ENCODE measurements around the gene FREM1. TPM values are rescaled to one million over a fixed set of nuclear protein-coding genes. Genes with fewer than 3 reads are reported as not detected.
A peak's percentile ranks its signal among the peaks of the same experiment; 100 is the strongest.

Gene FREM1
- total RNA-seq, 1 experiment from 2014 or later, result 0.24 TPM

- in situ Hi-C loops (cut with HindIII; ENCODE audit: low pct_unique_long_range_greater_than_20kb, low sequenced_read_pairs), result no loop called here
- no peak for DNase-seq (ENCODE audit: low read depth, low spot score)
Measured at GRCh38 chr9:14722391-14723035, 187.7 kb downstream of the FREM1 start, which contains the start of gene CER1. CER1 (minus strand) TSS chr9:14722733; CDS start chr9:14722672, 61 bp downstream.

- no peak for DNase-seq (ENCODE audit: low read depth, low spot score)
- in situ Hi-C loops (cut with HindIII; ENCODE audit: low pct_unique_long_range_greater_than_20kb, low sequenced_read_pairs), result no loop called here
Measured at GRCh38 chr9:14719231-14719923, 190.9 kb downstream of the FREM1 start.

- no peak for DNase-seq (ENCODE audit: low read depth, low spot score)
- in situ Hi-C loops (cut with HindIII; ENCODE audit: low pct_unique_long_range_greater_than_20kb, low sequenced_read_pairs), result no loop called here
Measured at GRCh38 chr9:14715102-14715501, 195.1 kb downstream of the FREM1 start.

GRCh38 chr9:14713187-14713767, 197.0 kb downstream of the FREM1 start:
- no peak for DNase-seq (ENCODE audit: low read depth, low spot score)
- in situ Hi-C loops (cut with HindIII; ENCODE audit: low pct_unique_long_range_greater_than_20kb, low sequenced_read_pairs), result no loop called here

DNA sequence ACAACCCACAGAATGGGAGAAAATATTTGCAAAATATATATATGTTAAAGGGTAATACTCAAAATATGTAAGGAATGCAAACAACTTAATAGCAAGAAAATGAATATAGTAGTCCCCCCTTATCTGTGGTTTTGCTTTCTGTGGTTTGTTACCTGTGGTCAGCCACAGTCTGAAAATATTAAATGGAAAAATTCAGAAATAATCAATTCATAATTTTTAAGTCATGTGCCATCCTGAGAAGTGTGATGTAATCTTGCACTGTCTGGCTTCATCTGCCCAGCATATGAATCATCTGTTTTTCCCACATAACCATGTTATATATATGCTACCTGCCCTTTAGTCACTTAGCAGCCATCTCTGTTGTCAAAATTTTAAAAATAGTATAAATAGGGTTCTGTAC, 199.4 kb downstream of the FREM1 start:
- no peak for DNase-seq (ENCODE audit: low read depth, low spot score)
- in situ Hi-C loops (cut with HindIII; ENCODE audit: low pct_unique_long_range_greater_than_20kb, low sequenced_read_pairs), result no loop called here

GRCh38 chr9:14706530-14707140, 203.6 kb downstream of the FREM1 start:
- in situ Hi-C loops (cut with HindIII; ENCODE audit: low pct_unique_long_range_greater_than_20kb, low sequenced_read_pairs), result no loop called here
- no peak for DNase-seq (ENCODE audit: low read depth, low spot score)

GRCh38 chr9:14705079-14705478, 205.1 kb downstream of the FREM1 start:
- no peak for DNase-seq (ENCODE audit: low read depth, low spot score)
- in situ Hi-C loops (cut with HindIII; ENCODE audit: low pct_unique_long_range_greater_than_20kb, low sequenced_read_pairs), result no loop called here

- in situ Hi-C loops (cut with HindIII; ENCODE audit: low pct_unique_long_range_greater_than_20kb, low sequenced_read_pairs), result no loop called here
Measured at GRCh38 chr9:14704281-14704680, 205.9 kb downstream of the FREM1 start.

DNA sequence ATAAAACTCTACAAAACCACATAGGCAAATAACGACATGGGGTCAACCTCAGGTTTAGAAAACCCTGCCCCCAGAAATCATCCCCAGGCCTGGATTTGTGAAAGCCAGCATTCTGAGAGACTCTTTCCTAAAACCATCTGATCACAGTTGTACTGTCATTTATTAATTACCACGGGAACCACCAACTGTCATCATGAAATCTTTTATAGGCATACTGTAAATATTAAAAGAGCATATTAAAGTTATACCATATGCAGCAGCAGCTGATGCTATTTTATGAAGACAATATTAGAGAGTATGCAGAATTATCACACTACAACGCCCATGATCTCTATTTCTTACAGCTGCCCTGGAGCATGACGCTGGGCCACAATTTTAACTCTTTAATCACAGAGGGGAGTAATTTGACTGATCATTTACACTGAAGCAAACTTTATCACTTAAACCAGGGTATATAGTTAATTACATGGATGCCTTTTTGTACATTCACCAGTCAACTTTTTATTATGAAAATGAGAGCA, 208.0 kb downstream of the FREM1 start:
- DNase-seq (ENCODE audit: low read depth, low spot score), result no peak
- in situ Hi-C loops (cut with HindIII; ENCODE audit: low pct_unique_long_range_greater_than_20kb, low sequenced_read_pairs), result no loop called here

More at GRCh38 chr9:14704281-14704680, 205.9 kb downstream of the FREM1 start:
- no peak for DNase-seq (ENCODE audit: low read depth, low spot score)

DNA sequence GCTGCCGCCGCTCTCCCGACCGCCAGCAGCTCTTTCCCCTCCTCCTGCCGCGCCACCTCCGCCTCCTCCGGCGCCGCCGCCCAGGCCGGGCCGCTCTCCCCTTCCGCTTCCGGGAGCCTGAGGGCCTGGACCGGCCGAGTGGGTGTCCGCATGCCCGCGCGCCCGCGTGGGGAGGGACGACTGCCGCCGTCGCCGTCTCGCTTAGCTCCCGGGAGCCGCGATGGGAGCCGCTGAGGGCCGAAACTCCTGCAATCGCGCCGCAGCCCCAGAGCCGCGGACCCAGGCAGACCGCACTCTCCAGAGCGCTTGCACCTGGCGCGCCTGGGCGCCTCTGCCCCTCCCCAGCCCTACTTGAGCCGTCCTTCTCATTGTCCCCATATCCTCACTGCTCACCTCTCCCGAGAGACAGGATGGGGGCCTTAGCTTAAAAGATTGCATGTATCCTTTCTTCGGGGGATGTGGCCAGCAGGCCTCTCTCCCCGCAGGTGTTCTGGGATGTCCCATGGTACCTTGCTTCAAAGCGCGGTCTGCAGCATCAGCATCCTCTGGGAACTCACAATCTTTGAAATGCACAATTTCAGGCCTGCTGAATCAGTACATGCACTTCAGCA, 216.9 kb downstream of the FREM1 start, which contains the start of gene ZDHHC21:
TSS of gene ZDHHC21 (minus strand) at position 182 of the 611 bp plus-strand sequence. CDS start 19,092 bp downstream, outside the sequence.
- in situ Hi-C loops (cut with HindIII; ENCODE audit: low pct_unique_long_range_greater_than_20kb, low sequenced_read_pairs), result no loop called here
- peak; percentile 41 for DNase-seq (ENCODE audit: low read depth, low spot score)

DNA sequence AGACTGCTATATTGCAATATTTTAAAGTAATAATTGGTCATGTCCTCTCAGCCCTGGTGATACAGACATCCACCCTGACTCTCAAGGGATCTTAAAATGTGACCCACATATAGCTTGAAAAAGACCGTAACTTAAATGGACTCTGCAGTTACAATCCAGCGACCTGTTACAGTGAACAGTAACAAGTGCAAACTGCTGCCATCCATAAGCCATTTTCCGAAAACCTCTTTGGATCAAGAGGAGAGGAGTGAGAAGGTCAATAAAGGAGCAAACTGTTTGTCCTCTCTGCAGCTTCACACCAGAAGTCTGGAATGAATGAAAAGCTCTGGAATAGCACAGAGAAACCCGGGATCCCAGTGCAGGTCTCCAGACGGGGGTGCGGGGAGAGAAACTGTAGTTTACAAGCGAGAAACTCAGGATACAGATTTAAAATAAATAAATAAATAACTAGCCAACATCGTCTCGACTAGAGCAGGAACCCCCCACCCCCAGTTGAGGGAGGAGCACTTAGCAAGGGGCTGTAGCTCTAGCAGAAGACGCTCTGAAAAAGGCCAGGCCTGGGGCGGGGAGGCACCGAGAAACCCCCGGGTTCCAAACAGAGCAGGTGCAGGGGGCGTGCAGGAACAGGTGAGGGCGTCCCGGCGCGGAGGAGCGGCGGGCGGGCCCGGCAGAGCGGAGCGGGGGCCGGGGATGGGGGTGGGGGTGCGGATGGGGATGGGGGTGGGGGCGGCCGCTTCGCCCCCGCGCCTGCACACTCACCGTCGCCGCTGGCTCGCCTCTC, 217.6 kb downstream of the FREM1 start:
- in situ Hi-C loops (cut with HindIII; ENCODE audit: low pct_unique_long_range_greater_than_20kb, low sequenced_read_pairs), result no loop called here
- DNase-seq (ENCODE audit: low read depth, low spot score), result peak; percentile 3

- in situ Hi-C loops (cut with HindIII; ENCODE audit: low pct_unique_long_range_greater_than_20kb, low sequenced_read_pairs), result no loop called here
- DNase-seq (ENCODE audit: low read depth, low spot score), result no peak
Measured at GRCh38 chr9:14690948-14691730, 219.1 kb downstream of the FREM1 start.

GRCh38 chr9:14687042-14687719, 223.0 kb downstream of the FREM1 start:
- no peak for DNase-seq (ENCODE audit: low read depth, low spot score)
- in situ Hi-C loops (cut with HindIII; ENCODE audit: low pct_unique_long_range_greater_than_20kb, low sequenced_read_pairs), result no loop called here

GRCh38 chr9:14686168-14686567, 224.1 kb downstream of the FREM1 start:
- DNase-seq (ENCODE audit: low read depth, low spot score), result no peak
- in situ Hi-C loops (cut with HindIII; ENCODE audit: low pct_unique_long_range_greater_than_20kb, low sequenced_read_pairs), result no loop called here

Data from SK-MEL-5 (cell line).